H1 (cell line): ENCODE results near the gene ERV3-1. TPM values are rescaled to one million over a fixed set of nuclear protein-coding genes. Genes with fewer than 3 reads are reported as not detected.

Source experiments
- BACH1 ChIP-seq: IDR thresholded peaks from 2 replicates; pipeline ENCODE4 v1.6.1; 2012; ENCODE audit warnings: low read length, improper control_type of control experiment
- GABPA ChIP-seq: IDR thresholded peaks from 2 replicates; pipeline ENCODE4 v1.6.1; 2011; ENCODE audit warnings: mild to moderate bottlenecking, low read length, moderate library complexity, borderline replicate concordance; ENCODE audit not compliant: insufficient read depth
- POU5F1 ChIP-seq: IDR thresholded peaks from 2 replicates; pipeline ENCODE4 v1.6.1; 2011; ENCODE audit warnings: low read depth, mild to moderate bottlenecking, low read length, moderate library complexity
- RBBP5 ChIP-seq: IDR thresholded peaks from 2 replicates; pipeline ENCODE4 v1.7.1; 2012; ENCODE audit warnings: low read depth, mild to moderate bottlenecking, inconsistent platforms, low read length, moderate library complexity, borderline replicate concordance
- RNF2 ChIP-seq: fragments of 200-900, 300-1000 bp; sonication (generic); IDR thresholded peaks from 2 replicates; pipeline ENCODE4 v1.7.1; 2016; ENCODE audit warnings: borderline replicate concordance, low read depth, mild to moderate bottlenecking, antibody characterized with exemption, low read length; ENCODE audit not compliant: poor library complexity, severe bottlenecking; ENCODE audit errors: missing control alignments
- TAF1 ChIP-seq: IDR thresholded peaks from 2 replicates; pipeline ENCODE4 v1.6.1; 2011; ENCODE audit warnings: mild to moderate bottlenecking, low read depth, low read length
- polyA plus RNA-seq, 7 experiments: library from polyadenylated mRNA; depleted of rRNA in 3 of 7; stranded (reverse) in 5 of 7; unstranded in 2 of 7; fragments of >200 nt in 5 of 7; fragments of 200-250 nt in 2 of 7; gene quantifications; 1 replicate in 5 of 7; 2 replicates in 1 of 7; 4 replicates in 1 of 7; pipeline versions ENCODE4 v1.2.1 to v1.2.3, GENCODE V29; 2011 to 2013; ENCODE audit warnings: missing spikeins in 2 of 7, mixed read lengths in 2 of 7
- total RNA-seq: library from RNA; stranded (reverse); fragmentation: NEBNext Ultra II Directional; extraction: Animal tissue kit (Norgen Biotek cat#: 25700); gene quantifications from 2 replicates; pipeline ENCODE4 v1.2.1, GENCODE V29; 2021

ERV3-1 gene
- total and polyA plus RNA-seq, 2 of the 8 experiments (the other 6 are each of a cell fraction or from before 2014, with no cell fraction given) = 9.5 to 9.7 TPM

DNA sequence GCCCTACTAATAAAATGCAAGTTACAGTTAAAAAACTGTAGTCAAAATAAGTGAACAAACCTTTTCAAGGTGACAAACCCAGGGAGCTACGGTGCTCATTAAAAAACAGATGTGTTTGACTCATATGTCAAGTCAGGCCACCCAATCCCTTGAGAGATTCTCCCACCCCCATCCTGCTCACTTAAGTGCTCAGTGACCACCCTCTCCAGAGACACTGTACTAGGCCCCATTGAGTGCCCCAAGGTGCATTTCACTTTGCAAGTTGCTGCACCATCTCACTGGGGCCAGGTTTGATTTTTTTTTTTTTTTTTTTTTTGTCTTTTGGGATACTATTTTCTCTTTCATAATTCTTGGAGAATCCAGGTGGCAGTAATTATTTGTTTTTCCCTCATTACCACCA is 1.9 kb downstream of the ERV3-1 start (continued):
- TF ChIP-seq RBBP5 (no peak), GABPA (no peak), TAF1 (no peak), BACH1 (no peak), RNF2 (no peak), POU5F1 (no peak)
